Type B pancreatic cell (in vitro differentiated cells): Measurements from ENCODE around the gene CD101. TPM values are rescaled to one million over a fixed set of nuclear protein-coding genes. Genes with fewer than 3 reads are reported as not detected.
A peak's percentile ranks its signal among the peaks of the same experiment; 100 is the strongest.
"Not testable (repeated sequence)": the region's sequence is repeated elsewhere in the genome, so short reads cannot be mapped to it uniquely, and the experiment has no call there.

Experiments used
- DNase-seq: peaks from one replicate; pipeline ENCODE4 v3.0.0; 2021; ENCODE audit warnings: mixed read lengths; ENCODE audit not compliant: unreplicated experiment; ENCODE audit errors: extremely low spot score
- H3K27ac Mint-ChIP-seq: 2 replicates; pipeline ENCODE4 v1.8.0; 2021; ENCODE audit warnings: mild to moderate bottlenecking, mixed read lengths
- H3K27me3 Mint-ChIP-seq: 2 replicates; pipeline ENCODE4 v1.8.0; 2021; ENCODE audit warnings: mixed read lengths
- H3K36me3 Mint-ChIP-seq: 2 replicates; pipeline ENCODE4 v1.8.0; 2021; ENCODE audit warnings: mixed read lengths
- H3K4me1 Mint-ChIP-seq: one replicate; pipeline ENCODE4 v1.8.0; 2021; ENCODE audit warnings: mixed read lengths; ENCODE audit not compliant: unreplicated experiment
- H3K4me3 Mint-ChIP-seq: 2 replicates; pipeline ENCODE4 v1.8.0; 2021; ENCODE audit warnings: mild to moderate bottlenecking, mixed read lengths
- H3K9me3 Mint-ChIP-seq: 2 replicates; pipeline ENCODE4 v1.8.0; 2021; ENCODE audit warnings: mixed read lengths
- CTCF ChIP-seq: fragments of 200-600 bp; sonication (generic); conservative IDR thresholded peaks from 2 replicates; pipeline ENCODE4 v1.5.0; 2021; ENCODE audit warnings: antibody characterized with exemption, mild to moderate bottlenecking
- total RNA-seq: library from RNA; stranded (reverse); gene quantifications from 2 replicates; pipeline ENCODE4 v1.2.1, GENCODE V29; 2021; ENCODE audit warnings: low replicate concordance

Gene CD101
- total RNA-seq, 1 donor from 2014 or later: 4.4 TPM

GRCh38 chr1:116968724-116969123 lies 32.8 kb upstream of the CD101 start:
- Mint-ChIP-seq H3K27ac (no peak overlapping the region), H3K36me3 (peaks cover 28% of the 10 kb centered on the region), H3K9me3 (peaks cover under 1% of the 10 kb centered on the region), H3K27me3 (no peaks in the 10 kb centered on the region), H3K4me3 (no peak overlapping the region), H3K4me1 (peaks cover 11% of the 10 kb centered on the region)
- no peak for TF ChIP-seq CTCF
- DNase-seq: no peak

GRCh38 chr1:116971258-116971860 lies 30.2 kb upstream of the CD101 start:
- no peak for DNase-seq
- H3K36me3 Mint-ChIP-seq: peaks cover 42% of the 10 kb centered on the region
- H3K4me3 Mint-ChIP-seq: no peak overlapping the region
- TF ChIP-seq CTCF: no peak
- peaks cover 11% of the 10 kb centered on the region for H3K4me1 Mint-ChIP-seq
- no peaks in the 10 kb centered on the region for H3K27me3 Mint-ChIP-seq
- peaks cover 10% of the 10 kb centered on the region for H3K9me3 Mint-ChIP-seq
- no peak overlapping the region for H3K27ac Mint-ChIP-seq

GRCh38 chr1:116971965-116972673 lies 29.4 kb upstream of the CD101 start:
- Mint-ChIP-seq H3K27me3 (no peaks in the 10 kb centered on the region), H3K27ac (peak overlapping the region; percentile 11), H3K4me3 (no peak overlapping the region), H3K4me1 (peaks cover 11% of the 10 kb centered on the region), H3K36me3 (peaks cover 45% of the 10 kb centered on the region), H3K9me3 (peaks cover 10% of the 10 kb centered on the region)
- no peak for DNase-seq
- TF ChIP-seq CTCF: no peak

- H3K9me3 Mint-ChIP-seq: peaks cover 15% of the 10 kb centered on the region
- H3K4me1 Mint-ChIP-seq: peaks cover 11% of the 10 kb centered on the region
- no peak overlapping the region for H3K4me3 Mint-ChIP-seq
- no peak for DNase-seq
- peak overlapping the region; percentile 18 for H3K27ac Mint-ChIP-seq
- no peaks in the 10 kb centered on the region for H3K27me3 Mint-ChIP-seq
- no peak for TF ChIP-seq CTCF
- peaks cover 44% of the 10 kb centered on the region for H3K36me3 Mint-ChIP-seq
Observed at GRCh38 chr1:116972674-116973030, 28.9 kb upstream of the CD101 start.

- Mint-ChIP-seq H3K36me3 (peaks cover 42% of the 10 kb centered on the region), H3K9me3 (peaks cover 13% of the 10 kb centered on the region)
- not testable (repeated sequence) for H3K4me1 Mint-ChIP-seq, H3K27ac Mint-ChIP-seq, DNase-seq, H3K4me3 Mint-ChIP-seq, H3K27me3 Mint-ChIP-seq
Observed at GRCh38 chr1:116980309-116980708, 21.3 kb upstream of the CD101 start.

GRCh38 chr1:116981521-116982037 lies 20.0 kb upstream of the CD101 start:
- Mint-ChIP-seq H3K4me1 (peaks cover 5% of the 10 kb centered on the region), H3K36me3 (peaks cover 38% of the 10 kb centered on the region), H3K27me3 (no peaks in the 10 kb centered on the region), H3K9me3 (peaks cover 7% of the 10 kb centered on the region), H3K4me3 (no peak overlapping the region), H3K27ac (no peak overlapping the region)
- DNase-seq: no peak
- no peak for TF ChIP-seq CTCF
